ENCODE measurements around the gene HDAC11. TPM values are rescaled to one million over a fixed set of nuclear protein-coding genes. Genes with fewer than 3 reads are reported as not detected.

Gene HDAC11
- total and polyA plus RNA-seq, 9 of the 15 experiments (the other 6 are each of a cell fraction or from before 2014, with no cell fraction given) = 0.60 to 6.0 (median 4.5) TPM

DNA sequence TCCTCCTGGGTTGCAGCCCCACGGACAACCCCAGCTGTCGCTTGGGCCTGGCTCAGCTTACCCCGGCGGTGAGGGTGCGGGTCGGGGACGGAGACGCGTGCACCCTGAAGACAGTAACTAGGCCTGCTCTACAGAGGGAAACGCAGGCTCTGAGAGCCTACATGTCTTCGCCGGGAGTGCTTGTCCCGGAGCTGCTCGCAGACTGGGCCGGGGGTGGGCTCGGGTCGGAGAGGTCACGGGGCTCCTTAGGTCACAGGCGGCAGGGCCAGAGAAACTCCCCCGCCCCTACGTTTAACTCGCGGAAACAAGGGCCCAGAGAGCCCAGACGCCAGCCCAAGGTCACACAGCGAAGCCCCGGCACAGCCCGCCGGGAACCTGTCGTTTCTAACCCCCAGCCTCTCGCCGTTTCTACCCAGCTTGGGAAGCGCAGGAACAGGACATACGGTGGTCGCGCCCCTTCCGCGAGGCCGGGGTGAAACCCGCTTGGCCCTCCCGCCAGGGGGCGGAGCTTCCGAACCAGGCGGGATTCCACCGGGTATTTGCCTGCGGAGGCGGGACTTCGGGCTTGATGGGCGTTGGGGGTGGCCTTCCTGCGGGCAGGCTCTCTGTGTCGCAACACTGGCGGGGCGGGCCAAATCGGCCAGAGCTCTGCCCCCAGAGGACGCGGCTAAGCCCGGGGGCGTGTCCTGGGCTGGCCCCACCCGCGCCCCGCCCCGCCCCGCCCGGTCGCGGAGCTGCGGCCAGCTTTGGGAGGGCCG is at the start of gene HDAC11 (continued):
- TF ChIP-seq, protein P1, sequence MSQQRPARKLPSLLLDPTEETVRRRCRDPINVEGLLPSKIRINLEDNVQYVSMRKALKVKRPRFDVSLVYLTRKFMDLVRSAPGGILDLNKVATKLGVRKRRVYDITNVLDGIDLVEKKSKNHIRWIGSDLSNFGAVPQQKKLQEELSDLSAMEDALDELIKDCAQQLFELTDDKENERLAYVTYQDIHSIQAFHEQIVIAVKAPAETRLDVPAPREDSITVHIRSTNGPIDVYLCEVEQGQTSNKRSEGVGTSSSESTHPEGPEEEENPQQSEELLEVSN (IDR thresholded peaks at IDR 0.05; ENCODE audit: borderline replicate concordance in 1 of 2, extremely low read depth in 1 of 2, insufficient read depth in 1 of 2, insufficient read length in 1 of 2, low read depth in 1 of 2, low read length in 1 of 2, poor library complexity in 1 of 2, severe bottlenecking in 1 of 2) = peak; percentile 45 to 52
- TF ChIP-seq HIVEP1 (CRISPR knock-in tag; IDR thresholded peaks at IDR 0.05) (no peak), NRF1 (conservative IDR thresholded peaks at IDR 0.05 in 1 of 2, IDR thresholded peaks at IDR 0.05 in 1 of 2) (peak; percentile 41 to 51; a peak in 2 of 4 replicates), VEZF1 (CRISPR knock-in tag; IDR thresholded peaks at IDR 0.05) (peak; percentile 87), ETS1 (conservative IDR thresholded peaks at IDR 0.05; ENCODE audit: control insufficient read depth, low read depth, low read length) (0 out of 2 replicates have a peak, but pooled peaks have one; percentile 42), BRF2 (IDR thresholded peaks at IDR 0.05; ENCODE audit: borderline replicate concordance, insufficient read depth, insufficient read length) (no peak), SP1 (CRISPR knock-in tag; IDR thresholded peaks at IDR 0.05) (peak; percentile 97), PHF20 (IDR thresholded peaks at IDR 0.05; ENCODE audit: partially characterized antibody) (peak; percentile 55), TEAD1 (CRISPR knock-in tag; IDR thresholded peaks at IDR 0.05) (peak in 1 of 2 experiments; percentile 92; a peak in 2 of 4 replicates), ATF7 (IDR thresholded peaks at IDR 0.05) (peak; percentile 64; the same call in 1 of the 2 replicates)
- TF ChIP-seq, protein P2, sequence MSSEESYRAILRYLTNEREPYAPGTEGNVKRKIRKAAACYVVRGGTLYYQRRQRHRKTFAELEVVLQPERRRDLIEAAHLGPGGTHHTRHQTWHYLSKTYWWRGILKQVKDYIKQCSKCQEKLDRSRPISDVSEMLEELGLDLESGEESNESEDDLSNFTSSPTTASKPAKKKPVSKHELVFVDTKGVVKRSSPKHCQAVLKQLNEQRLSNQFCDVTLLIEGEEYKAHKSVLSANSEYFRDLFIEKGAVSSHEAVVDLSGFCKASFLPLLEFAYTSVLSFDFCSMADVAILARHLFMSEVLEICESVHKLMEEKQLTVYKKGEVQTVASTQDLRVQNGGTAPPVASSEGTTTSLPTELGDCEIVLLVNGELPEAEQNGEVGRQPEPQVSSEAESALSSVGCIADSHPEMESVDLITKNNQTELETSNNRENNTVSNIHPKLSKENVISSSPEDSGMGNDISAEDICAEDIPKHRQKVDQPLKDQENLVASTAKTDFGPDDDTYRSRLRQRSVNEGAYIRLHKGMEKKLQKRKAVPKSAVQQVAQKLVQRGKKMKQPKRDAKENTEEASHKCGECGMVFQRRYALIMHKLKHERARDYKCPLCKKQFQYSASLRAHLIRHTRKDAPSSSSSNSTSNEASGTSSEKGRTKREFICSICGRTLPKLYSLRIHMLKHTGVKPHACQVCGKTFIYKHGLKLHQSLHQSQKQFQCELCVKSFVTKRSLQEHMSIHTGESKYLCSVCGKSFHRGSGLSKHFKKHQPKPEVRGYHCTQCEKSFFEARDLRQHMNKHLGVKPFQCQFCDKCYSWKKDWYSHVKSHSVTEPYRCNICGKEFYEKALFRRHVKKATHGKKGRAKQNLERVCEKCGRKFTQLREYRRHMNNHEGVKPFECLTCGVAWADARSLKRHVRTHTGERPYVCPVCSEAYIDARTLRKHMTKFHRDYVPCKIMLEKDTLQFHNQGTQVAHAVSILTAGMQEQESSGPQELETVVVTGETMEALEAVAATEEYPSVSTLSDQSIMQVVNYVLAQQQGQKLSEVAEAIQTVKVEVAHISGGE (CRISPR knock-in tag; IDR thresholded peaks at IDR 0.05) = no peak

Measured in K562 (cell line).